ENCODE results near the gene SSRP1.

SSRP1 gene

GRCh38 chr11:57358543-57358961 is 22.9 kb upstream of the SSRP1 start:
- TF ChIP-seq, protein P1, sequence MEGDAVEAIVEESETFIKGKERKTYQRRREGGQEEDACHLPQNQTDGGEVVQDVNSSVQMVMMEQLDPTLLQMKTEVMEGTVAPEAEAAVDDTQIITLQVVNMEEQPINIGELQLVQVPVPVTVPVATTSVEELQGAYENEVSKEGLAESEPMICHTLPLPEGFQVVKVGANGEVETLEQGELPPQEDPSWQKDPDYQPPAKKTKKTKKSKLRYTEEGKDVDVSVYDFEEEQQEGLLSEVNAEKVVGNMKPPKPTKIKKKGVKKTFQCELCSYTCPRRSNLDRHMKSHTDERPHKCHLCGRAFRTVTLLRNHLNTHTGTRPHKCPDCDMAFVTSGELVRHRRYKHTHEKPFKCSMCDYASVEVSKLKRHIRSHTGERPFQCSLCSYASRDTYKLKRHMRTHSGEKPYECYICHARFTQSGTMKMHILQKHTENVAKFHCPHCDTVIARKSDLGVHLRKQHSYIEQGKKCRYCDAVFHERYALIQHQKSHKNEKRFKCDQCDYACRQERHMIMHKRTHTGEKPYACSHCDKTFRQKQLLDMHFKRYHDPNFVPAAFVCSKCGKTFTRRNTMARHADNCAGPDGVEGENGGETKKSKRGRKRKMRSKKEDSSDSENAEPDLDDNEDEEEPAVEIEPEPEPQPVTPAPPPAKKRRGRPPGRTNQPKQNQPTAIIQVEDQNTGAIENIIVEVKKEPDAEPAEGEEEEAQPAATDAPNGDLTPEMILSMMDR (IDR thresholded peaks at IDR 0.05; ENCODE audit: insufficient read depth, low read length, poor library complexity, severe bottlenecking), result no peak
- H3K27me3 ChIP-seq (replicated peaks; ENCODE audit: control insufficient read depth, insufficient read depth, low read length), result no peaks in the 10 kb centered on the region; the same call in none of the 2 replicates
- no peak for DNase-seq (ENCODE audit: extremely low read depth, insufficient read length)

GRCh38 chr11:57357856-57358255 is 22.2 kb upstream of the SSRP1 start:
- TF ChIP-seq, protein P1 (IDR thresholded peaks at IDR 0.05; ENCODE audit: insufficient read depth, low read length, poor library complexity, severe bottlenecking), result no peak
- Histone ChIP-seq H3K27me3 (replicated peaks; ENCODE audit: control insufficient read depth, insufficient read depth, low read length) (no peaks in the 10 kb centered on the region; the same call in none of the 2 replicates), H3K4me3 (replicated peaks; ENCODE audit: low read depth, low read length) (no peak overlapping the region), H3K36me3 (ENCODE audit: control insufficient read depth, insufficient read depth, low read length) (no peaks in the 10 kb centered on the region)
- no peak for DNase-seq (ENCODE audit: extremely low read depth, insufficient read length)

More at GRCh38 chr11:57358543-57358961, 22.9 kb upstream of the SSRP1 start:
- no peaks in the 10 kb centered on the region for H3K36me3 ChIP-seq (ENCODE audit: control insufficient read depth, insufficient read depth, low read length)
- no peak overlapping the region for H3K4me3 ChIP-seq (replicated peaks; ENCODE audit: low read depth, low read length)

DNA sequence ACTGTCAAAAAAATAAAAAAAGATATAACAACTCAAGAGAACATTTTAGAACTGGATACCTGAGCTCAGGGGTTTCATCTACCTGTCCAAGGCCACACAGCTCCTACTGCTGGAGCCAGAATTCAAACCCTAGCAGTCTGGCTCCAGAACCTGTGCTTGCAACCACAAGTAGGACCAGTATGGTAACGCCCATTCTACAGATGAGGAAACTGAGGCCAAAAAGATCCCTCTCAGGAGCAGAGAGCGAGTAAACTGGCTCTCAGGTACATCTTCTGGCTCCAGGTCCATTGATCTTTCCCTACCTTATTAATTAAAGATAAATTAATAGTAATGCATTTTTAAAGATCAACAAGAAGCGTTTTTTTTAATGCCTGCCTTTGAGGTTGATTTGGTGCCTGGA is 21.6 kb upstream of the SSRP1 start:
- no peak for DNase-seq (ENCODE audit: extremely low read depth, insufficient read length)
- no peaks in the 10 kb centered on the region for H3K36me3 ChIP-seq (ENCODE audit: control insufficient read depth, insufficient read depth, low read length)
- no peak overlapping the region for H3K4me3 ChIP-seq (replicated peaks; ENCODE audit: low read depth, low read length)
- H3K27me3 ChIP-seq (replicated peaks; ENCODE audit: control insufficient read depth, insufficient read depth, low read length), result no peaks in the 10 kb centered on the region; the same call in none of the 2 replicates
- TF ChIP-seq, protein P1 (IDR thresholded peaks at IDR 0.05; ENCODE audit: insufficient read depth, low read length, poor library complexity, severe bottlenecking), result no peak

DNA sequence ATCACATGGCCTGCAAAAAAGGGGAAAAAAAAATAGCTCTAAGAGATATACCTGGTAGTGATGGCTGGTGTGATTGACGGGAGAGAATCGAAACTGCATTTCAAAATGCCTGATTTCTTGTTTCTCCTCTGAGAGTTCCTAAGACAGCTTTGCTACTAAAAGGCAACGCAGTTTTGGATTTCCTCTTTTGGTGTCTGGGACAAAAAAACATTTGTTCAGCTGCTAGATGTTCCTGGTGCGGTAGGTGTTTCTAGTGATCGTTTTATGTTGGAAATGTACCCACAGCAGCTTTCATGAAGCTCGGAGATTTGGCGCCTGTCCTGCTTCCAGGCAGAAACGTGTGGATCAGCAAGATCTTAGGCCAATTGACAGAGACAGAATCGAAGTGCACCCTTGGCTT is 20.6 kb upstream of the SSRP1 start:
- Histone ChIP-seq H3K27me3 (replicated peaks; ENCODE audit: control insufficient read depth, insufficient read depth, low read length) (no peaks in the 10 kb centered on the region; the same call in none of the 2 replicates), H3K4me3 (replicated peaks; ENCODE audit: low read depth, low read length) (no peak overlapping the region), H3K36me3 (ENCODE audit: control insufficient read depth, insufficient read depth, low read length) (no peaks in the 10 kb centered on the region)
- TF ChIP-seq, protein P1 (IDR thresholded peaks at IDR 0.05; ENCODE audit: insufficient read depth, low read length, poor library complexity, severe bottlenecking), result no peak
- no peak for DNase-seq (ENCODE audit: extremely low read depth, insufficient read length)

DNA sequence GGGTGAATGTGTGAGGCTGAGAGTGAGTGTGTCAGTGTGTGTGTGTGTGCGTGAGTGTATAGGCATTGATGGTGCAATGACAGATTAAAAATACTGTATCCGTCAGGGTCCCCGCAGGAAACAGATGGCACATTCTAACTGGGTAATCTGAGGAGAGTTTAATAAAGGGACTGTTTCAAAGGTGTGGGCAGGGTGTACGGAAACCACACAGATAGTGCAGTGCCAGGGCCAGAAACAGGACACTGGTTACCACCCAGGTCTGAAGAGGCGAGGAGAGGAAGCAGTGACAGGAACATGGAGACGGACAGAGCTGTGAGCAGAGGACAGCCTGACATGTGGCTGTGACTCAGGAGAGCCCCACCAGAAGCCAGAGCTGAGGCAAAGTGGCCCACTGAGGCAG is 19.0 kb upstream of the SSRP1 start:
- Histone ChIP-seq H3K4me3 (replicated peaks; ENCODE audit: low read depth, low read length) (no peak overlapping the region), H3K27me3 (replicated peaks; ENCODE audit: control insufficient read depth, insufficient read depth, low read length) (no peaks in the 10 kb centered on the region; the same call in none of the 2 replicates), H3K36me3 (ENCODE audit: control insufficient read depth, insufficient read depth, low read length) (no peaks in the 10 kb centered on the region)
- TF ChIP-seq, protein P1 (IDR thresholded peaks at IDR 0.05; ENCODE audit: insufficient read depth, low read length, poor library complexity, severe bottlenecking), result no peak
- no peak for DNase-seq (ENCODE audit: extremely low read depth, insufficient read length)

DNA sequence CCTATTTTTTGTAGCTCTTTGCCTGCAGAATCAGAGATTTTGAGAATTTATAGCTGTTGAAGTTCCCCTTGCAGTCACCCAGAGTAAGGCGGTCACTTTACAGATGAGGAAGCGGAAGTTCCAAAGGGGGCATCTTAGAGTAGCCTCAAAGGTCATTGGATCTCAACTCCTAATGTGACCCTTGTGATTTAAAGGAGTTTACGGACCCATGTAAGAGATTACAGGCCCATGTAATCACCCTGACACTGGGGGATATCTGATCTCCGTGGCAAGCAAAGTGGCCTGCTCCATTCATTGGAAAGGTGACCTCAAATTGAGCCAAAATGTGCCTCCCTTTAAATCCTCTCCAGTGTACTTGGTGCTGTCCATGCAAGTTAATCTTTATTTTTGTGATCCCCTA is 18.2 kb upstream of the SSRP1 start:
- H3K27me3 ChIP-seq (replicated peaks; ENCODE audit: control insufficient read depth, insufficient read depth, low read length), result no peaks in the 10 kb centered on the region; the same call in 1 of the 2 replicates
- no peaks in the 10 kb centered on the region for H3K36me3 ChIP-seq (ENCODE audit: control insufficient read depth, insufficient read depth, low read length)
- no peak for DNase-seq (ENCODE audit: extremely low read depth, insufficient read length)
- TF ChIP-seq, protein P1 (IDR thresholded peaks at IDR 0.05; ENCODE audit: insufficient read depth, low read length, poor library complexity, severe bottlenecking), result no peak
- H3K4me3 ChIP-seq (replicated peaks; ENCODE audit: low read depth, low read length), result no peak overlapping the region
